Activated CD4-positive, alpha-beta T cell treated with anti-CD3 and anti-CD28 coated beads for 36 hours (primary cell): ENCODE data around the gene BTBD17. TPM values are rescaled to one million over a fixed set of nuclear protein-coding genes. Genes with fewer than 3 reads are reported as not detected.

ENCODE experiments used
- ATAC-seq: fragments of 200-7000 bp; cut with Tn5 transposase; one replicate; pipeline ENCODE4 v1.10.0; 2021; ENCODE audit warnings: mild to moderate bottlenecking, moderate library complexity
- CTCF ChIA-PET: fragments of 350-600 bp; sonication (Branson Sonifier 250); formaldehyde crosslinking; loops from one replicate; lab custom pipeline; 2021; ENCODE audit warnings: antibody characterized with exemption; lab: Charles Lee
- POLR2A ChIA-PET: fragments of 350-600 bp; sonication (Branson Sonifier 250); formaldehyde crosslinking; loops from one replicate; lab custom pipeline; 2021; ENCODE audit warnings: antibody characterized with exemption, inconsistent platforms; lab: Charles Lee
- DNase-seq: peaks from one replicate; pipeline ENCODE4 v3.0.0-alpha.2; 2020
- H3K27ac Mint-ChIP-seq: one replicate; pipeline ENCODE4 v1.8.0; 2021; ENCODE audit warnings: mixed read lengths
- H3K27me3 Mint-ChIP-seq: one replicate; pipeline ENCODE4 v1.8.0; 2021; ENCODE audit warnings: mixed read lengths
- H3K36me3 Mint-ChIP-seq: one replicate; pipeline ENCODE4 v1.8.0; 2021; ENCODE audit warnings: low read depth, mixed read lengths
- H3K4me1 Mint-ChIP-seq: one replicate; pipeline ENCODE4 v1.8.0; 2021; ENCODE audit warnings: mixed read lengths
- H3K4me3 Mint-ChIP-seq: one replicate; pipeline ENCODE4 v1.8.0; 2021; ENCODE audit warnings: mild to moderate bottlenecking, moderate library complexity, mixed read lengths
- H3K9me3 Mint-ChIP-seq: one replicate; pipeline ENCODE4 v1.8.0; 2021; ENCODE audit warnings: low read depth, mixed read lengths
- intact Hi-C, 2 experiments: fragments of 100-400 bp; cut with DNase I in 1 of 2; cut with micrococcal nuclease in 1 of 2; formaldehyde crosslinking; loops; one replicate each; pipeline versions ENCODE4 v1.14.2 to v1.15.1; 2022 to 2024; cut with DNase I, micrococcal nuclease
- total RNA-seq, 2 experiments: library from RNA; stranded (reverse); gene quantifications; one replicate each; pipeline ENCODE4 v1.2.3, GENCODE V29; 2021

BTBD17 gene
- total RNA-seq, 2 experiments from 2014 or later = not detected

GRCh38 chr17:74385201-74385600, 23.5 kb upstream of the BTBD17 start:
- DNase-seq (no peak), ATAC-seq (no peak)
- Mint-ChIP-seq H3K27ac (no peak overlapping the region), H3K4me3 (no peak overlapping the region), H3K4me1 (no peaks in the 10 kb centered on the region), H3K36me3 (no peaks in the 10 kb centered on the region), H3K9me3 (no peaks in the 10 kb centered on the region), H3K27me3 (no peaks in the 10 kb centered on the region)
- intact Hi-C loops = no loop called here
- ChIA-PET CTCF (interaction anchor here (0.6 to 0.8 kb wide), 2 partner anchors 18 to 102 kb away, joined by 3 read pairs; partner anchors contain the start of gene GPR142), POLR2A (no interaction called here)

DNA sequence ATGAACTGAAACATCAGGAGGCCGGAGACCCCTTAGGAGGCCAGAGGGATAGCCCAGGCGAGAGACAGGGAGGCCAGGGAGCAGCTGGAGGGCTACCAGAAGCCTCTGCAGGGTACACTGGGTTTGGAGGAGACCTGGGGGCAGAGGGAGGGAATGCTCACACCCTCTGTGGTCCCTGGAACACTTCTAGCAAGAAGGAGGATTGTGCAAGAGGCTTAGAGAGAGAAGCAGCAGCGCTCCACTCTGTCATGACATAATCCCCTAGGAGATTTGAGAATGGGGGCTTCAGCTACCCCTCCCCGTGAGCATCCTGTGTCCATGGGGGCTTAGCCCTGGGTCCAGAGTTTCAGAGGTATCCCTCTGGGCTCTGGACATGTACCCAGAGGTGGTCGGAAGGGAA, 21.5 kb upstream of the BTBD17 start:
- POLR2A ChIA-PET = no interaction called here
- intact Hi-C loops = no loop called here

DNA sequence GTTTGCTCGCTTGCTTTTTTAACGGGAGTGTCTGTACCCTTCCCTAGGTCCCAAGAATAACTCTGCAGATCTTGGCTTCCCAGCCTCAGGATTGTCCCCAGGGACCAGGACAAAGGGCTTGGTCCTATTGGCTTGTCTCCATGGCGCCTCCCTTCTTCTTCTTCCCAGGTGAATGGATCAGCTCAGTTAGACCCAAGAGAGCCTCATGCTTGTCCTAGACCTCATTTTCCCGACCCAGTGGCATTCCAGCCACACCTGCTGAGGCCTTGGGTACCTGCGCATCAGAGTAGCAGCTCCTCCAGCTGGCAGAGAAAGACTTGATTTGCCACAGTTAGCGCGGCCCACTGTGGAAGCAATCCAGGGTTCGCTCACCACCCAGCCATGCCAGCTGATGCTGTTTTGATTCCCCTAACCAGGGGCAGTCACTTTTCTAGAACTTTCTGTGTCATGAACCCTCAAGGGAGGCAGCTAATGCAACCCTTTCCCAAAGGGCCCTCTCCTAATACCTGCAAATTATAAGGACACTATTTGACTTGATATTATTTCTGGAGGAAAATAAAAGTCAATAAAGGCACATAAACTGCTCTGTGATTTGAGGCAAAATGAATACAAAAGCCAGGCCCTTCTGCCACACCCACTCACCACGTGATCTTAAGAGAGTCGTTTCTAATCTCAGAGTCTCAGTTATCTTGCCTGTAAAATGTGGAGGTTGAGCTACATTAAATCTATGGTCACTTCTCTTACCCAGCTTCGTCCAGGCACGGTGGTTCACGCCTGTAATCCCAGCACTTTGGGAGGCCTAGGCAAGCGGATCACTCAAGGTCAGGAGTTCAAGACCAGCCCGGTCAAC, 19.5 kb upstream of the BTBD17 start:
- DNase-seq (no peak), ATAC-seq (no peak)
- no peak overlapping the region for H3K4me3 Mint-ChIP-seq
- ChIA-PET CTCF (interaction anchor here (0.6 to 5.4 kb wide), 11 partner anchors 10 to 356 kb away, joined by 3 to 93 read pairs (median 4); partner anchors contain the start of gene RAB37), POLR2A (no interaction called here)
- H3K9me3 Mint-ChIP-seq = no peaks in the 10 kb centered on the region
- H3K27ac Mint-ChIP-seq = no peak overlapping the region
- intact Hi-C loops = no loop called here
- H3K4me1 Mint-ChIP-seq = no peaks in the 10 kb centered on the region
- H3K27me3 Mint-ChIP-seq = no peaks in the 10 kb centered on the region
- H3K36me3 Mint-ChIP-seq = no peaks in the 10 kb centered on the region

More for the DNA sequence above, 21.5 kb upstream of the BTBD17 start:
- H3K4me3 Mint-ChIP-seq = no peak overlapping the region
- no peaks in the 10 kb centered on the region for H3K4me1 Mint-ChIP-seq
- DNase-seq (no peak), ATAC-seq (no peak)
- CTCF ChIA-PET = interaction anchor here (0.7 to 5.4 kb wide), 2 partner anchors 45 to 74 kb away, joined by 4 to 93 read pairs; no protein-coding TSS in a partner anchor
- no peak overlapping the region for H3K27ac Mint-ChIP-seq
- H3K27me3 Mint-ChIP-seq = no peaks in the 10 kb centered on the region
- no peaks in the 10 kb centered on the region for H3K36me3 Mint-ChIP-seq
- H3K9me3 Mint-ChIP-seq = no peaks in the 10 kb centered on the region

DNA sequence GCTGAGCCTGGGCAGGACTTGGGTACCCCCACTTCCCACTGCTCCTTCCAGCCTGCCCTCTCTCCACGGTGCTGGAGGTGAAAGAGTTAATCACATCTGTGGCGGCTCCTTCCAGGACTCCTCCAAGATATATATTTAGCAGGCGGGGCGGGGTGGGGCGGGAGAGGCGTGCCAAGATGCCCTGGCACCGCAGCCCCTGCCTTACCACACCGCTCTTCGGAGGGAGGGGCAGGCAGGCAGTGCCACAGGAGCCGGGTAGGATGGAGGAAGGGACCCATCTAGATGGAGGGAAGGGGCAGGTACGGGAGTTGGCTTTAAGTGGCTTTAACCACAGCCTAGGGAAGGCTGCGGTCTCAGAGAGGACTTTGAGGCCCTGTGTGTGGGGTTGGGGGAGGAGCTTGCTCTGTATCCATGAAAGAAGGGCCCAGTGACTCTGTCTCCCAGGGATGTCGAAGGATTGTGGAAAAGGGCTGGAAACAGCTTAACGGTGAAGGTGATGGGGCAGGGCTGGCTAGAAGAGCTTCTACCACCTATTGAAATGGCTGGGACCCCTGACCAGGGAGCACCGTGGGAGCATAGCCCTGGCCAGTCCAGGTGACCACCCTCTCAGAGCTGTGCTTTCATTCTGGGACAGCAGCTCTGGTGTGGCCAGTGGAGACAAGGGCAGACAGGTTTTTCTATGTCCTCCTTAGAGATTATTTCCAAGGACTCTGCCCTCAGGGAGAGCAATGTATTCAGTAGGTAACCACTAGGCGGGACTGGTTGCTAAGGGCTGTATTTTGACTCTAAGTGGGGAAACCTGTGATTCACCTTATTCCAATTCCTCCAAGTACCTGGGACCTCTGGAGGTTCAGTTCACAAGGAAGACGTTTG, 18.7 kb upstream of the BTBD17 start:
- no peak overlapping the region for H3K27ac Mint-ChIP-seq
- no peaks in the 10 kb centered on the region for H3K27me3 Mint-ChIP-seq
- intact Hi-C loops = no loop called here
- ChIA-PET POLR2A (no interaction called here), CTCF (interaction anchor here (0.5 to 5.4 kb wide), 15 partner anchors 9 to 290 kb away, joined by 3 to 93 read pairs (median 8); partner anchors contain the start of gene GPR142)
- no peak for ATAC-seq
- no peak for DNase-seq
- no peaks in the 10 kb centered on the region for H3K36me3 Mint-ChIP-seq
- H3K4me1 Mint-ChIP-seq = no peaks in the 10 kb centered on the region
- no peaks in the 10 kb centered on the region for H3K9me3 Mint-ChIP-seq
- no peak overlapping the region for H3K4me3 Mint-ChIP-seq

DNA sequence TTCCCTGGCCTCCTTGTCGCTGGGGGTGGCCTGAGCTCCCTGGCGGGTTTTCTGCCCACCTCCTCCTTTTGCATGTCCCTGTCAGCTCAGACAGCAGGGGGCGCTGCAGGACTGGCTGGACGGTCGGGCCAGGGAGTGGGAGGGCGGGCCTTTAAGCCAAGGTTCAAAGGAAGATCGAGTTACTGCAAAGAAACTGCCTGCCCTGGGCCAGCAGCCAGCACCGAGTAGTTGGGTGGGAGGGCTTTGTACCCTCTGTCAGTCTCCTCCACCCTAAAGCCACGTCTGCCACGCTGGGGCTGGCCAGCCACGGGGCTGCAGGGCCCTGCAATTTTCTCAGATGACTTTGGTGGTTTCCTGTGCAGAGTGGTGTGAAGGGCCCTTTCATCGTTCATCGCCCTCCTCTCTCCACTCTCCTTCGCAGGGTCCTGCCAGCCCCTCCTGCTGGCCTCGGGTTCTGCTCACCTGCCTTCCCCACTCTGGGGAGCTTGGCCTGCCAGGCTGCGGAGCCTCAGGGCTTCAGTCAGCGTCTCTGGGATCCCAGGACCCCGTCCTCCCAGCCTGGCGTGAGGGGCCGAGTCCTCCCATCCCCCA, 17.9 kb upstream of the BTBD17 start:
- ChIA-PET POLR2A (no interaction called here), CTCF (interaction anchor here (0.5 to 5.4 kb wide), 39 partner anchors 8 to 547 kb away, joined by 3 to 93 read pairs (median 4); partner anchors contain the start of genes CD300A, GPR142 and RAB37)
- peak; percentile 97 for DNase-seq
- Mint-ChIP-seq H3K27me3 (no peaks in the 10 kb centered on the region), H3K4me1 (no peaks in the 10 kb centered on the region), H3K36me3 (no peaks in the 10 kb centered on the region), H3K4me3 (no peak overlapping the region), H3K9me3 (no peaks in the 10 kb centered on the region), H3K27ac (no peak overlapping the region)
- peak; percentile 97 for ATAC-seq
- intact Hi-C loops = loop anchor here (1.0 to 10.0 kb wide), 5 partner anchors 78 to 355 kb away; partner anchors contain the start of gene RAB37 (in 1 of the 2)

- intact Hi-C loops = loop anchor here in 1 of 2 experiments (10.0 kb wide), 1 partner anchor 360 kb away; the partner anchor contains the start of gene RAB37
- no peaks in the 10 kb centered on the region for H3K36me3 Mint-ChIP-seq
- no peak overlapping the region for H3K4me3 Mint-ChIP-seq
- ChIA-PET CTCF (interaction anchor here (0.6 to 1.0 kb wide), 3 partner anchors 10 to 411 kb away, joined by 3 to 4 read pairs (median 3); no protein-coding TSS in a partner anchor), POLR2A (no interaction called here)
- no peaks in the 10 kb centered on the region for H3K9me3 Mint-ChIP-seq
- H3K4me1 Mint-ChIP-seq = no peaks in the 10 kb centered on the region
- H3K27ac Mint-ChIP-seq = no peak overlapping the region
- H3K27me3 Mint-ChIP-seq = no peaks in the 10 kb centered on the region
- no peak for ATAC-seq
- DNase-seq = no peak
Observed at GRCh38 chr17:74374858-74375257, 13.2 kb upstream of the BTBD17 start.

GRCh38 chr17:74373838-74374606, 12.4 kb upstream of the BTBD17 start:
- Mint-ChIP-seq H3K4me1 (peaks cover 6% of the 10 kb centered on the region), H3K27ac (no peak overlapping the region), H3K9me3 (no peaks in the 10 kb centered on the region), H3K36me3 (no peaks in the 10 kb centered on the region), H3K4me3 (no peak overlapping the region), H3K27me3 (peaks cover 2% of the 10 kb centered on the region)
- intact Hi-C loops = loop anchor here in 1 of 2 experiments (10.0 kb wide), 1 partner anchor 361 kb away; the partner anchor contains the start of gene RAB37
- ATAC-seq = no peak
- CTCF ChIA-PET = interaction anchor here (0.7 to 1.5 kb wide), 5 partner anchors 9 to 85 kb away, joined by 3 to 8 read pairs (median 4); no protein-coding TSS in a partner anchor
- POLR2A ChIA-PET = no interaction called here
- DNase-seq = no peak

DNA sequence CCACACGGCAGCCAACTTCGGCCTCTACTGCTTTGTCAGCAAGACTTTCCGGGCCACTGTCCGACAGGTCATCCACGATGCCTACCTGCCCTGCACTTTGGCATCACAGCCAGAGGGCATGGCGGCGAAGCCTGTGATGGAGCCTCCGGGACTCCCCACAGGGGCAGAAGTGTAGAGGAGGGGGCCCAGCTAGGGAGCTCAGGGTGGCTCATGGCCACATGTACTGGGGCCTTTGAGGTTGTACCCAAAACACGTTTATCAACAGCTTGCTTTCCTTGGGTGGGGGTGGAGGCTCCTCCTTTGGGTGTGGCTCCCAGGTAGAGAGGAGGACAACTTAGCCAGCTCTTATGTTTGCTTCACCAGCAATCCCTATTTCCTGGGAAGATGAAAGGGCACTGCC, 10.8 kb upstream of the BTBD17 start:
- no peak for ATAC-seq
- DNase-seq = no peak
- no peak overlapping the region for H3K27ac Mint-ChIP-seq
- peaks cover 2% of the 10 kb centered on the region for H3K27me3 Mint-ChIP-seq
- no peaks in the 10 kb centered on the region for H3K9me3 Mint-ChIP-seq
- POLR2A ChIA-PET = no interaction called here
- no peaks in the 10 kb centered on the region for H3K36me3 Mint-ChIP-seq
- intact Hi-C loops = loop anchor here in 1 of 2 experiments (10.0 kb wide), 1 partner anchor 362 kb away; the partner anchor contains the start of gene RAB37
- no peak overlapping the region for H3K4me3 Mint-ChIP-seq
- H3K4me1 Mint-ChIP-seq = peaks cover 13% of the 10 kb centered on the region
- CTCF ChIA-PET = no interaction called here

DNA sequence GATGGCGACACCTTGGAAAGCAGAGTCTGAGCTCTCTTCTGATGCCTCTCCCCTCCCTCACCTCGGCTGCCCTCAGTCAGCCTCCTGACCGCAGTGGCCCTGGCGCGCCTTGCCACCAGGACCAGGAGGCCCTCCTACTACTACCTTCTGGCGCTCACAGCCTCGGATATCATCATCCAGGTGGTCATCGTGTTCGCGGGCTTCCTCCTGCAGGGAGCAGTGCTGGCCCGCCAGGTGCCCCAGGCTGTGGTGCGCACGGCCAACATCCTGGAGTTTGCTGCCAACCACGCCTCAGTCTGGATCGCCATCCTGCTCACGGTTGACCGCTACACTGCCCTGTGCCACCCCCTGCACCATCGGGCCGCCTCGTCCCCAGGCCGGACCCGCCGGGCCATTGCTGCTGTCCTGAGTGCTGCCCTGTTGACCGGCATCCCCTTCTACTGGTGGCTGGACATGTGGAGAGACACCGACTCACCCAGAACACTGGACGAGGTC, 10.0 kb upstream of the BTBD17 start:
- intact Hi-C loops = loop anchor here in 1 of 2 experiments (10.0 kb wide), 1 partner anchor 363 kb away; the partner anchor contains the start of gene RAB37
- no peaks in the 10 kb centered on the region for H3K36me3 Mint-ChIP-seq
- ChIA-PET POLR2A (no interaction called here), CTCF (interaction anchor here (1.4 to 2.1 kb wide), 2 partner anchors 8 to 84 kb away, joined by 7 to 12 read pairs; no protein-coding TSS in a partner anchor)
- peaks cover 2% of the 10 kb centered on the region for H3K27me3 Mint-ChIP-seq
- H3K4me1 Mint-ChIP-seq = peaks cover 13% of the 10 kb centered on the region
- DNase-seq (no peak), ATAC-seq (no peak)
- H3K27ac Mint-ChIP-seq = no peak overlapping the region
- no peak overlapping the region for H3K4me3 Mint-ChIP-seq
- H3K9me3 Mint-ChIP-seq = no peaks in the 10 kb centered on the region
